Activated T-helper 9 cell treated with anti-CD3 and anti-CD28 coated beads, Interleukin-2, amount 50 U/mL, for 16 hours (primary cell): ENCODE data around the gene DCTD.

Experiments used
- DNase-seq: peaks from one replicate; pipeline ENCODE4 v3.0.0-alpha.2; 2020; ENCODE audit warnings: low read depth

Gene DCTD

GRCh38 chr4:182917182-182918043 lies at the start of gene DCTD:
Gene DCTD, minus strand, starts transcription at chr4:182917386. Its CDS starts 1,818 bp downstream, at chr4:182915568.
- peak; percentile 72 for DNase-seq

GRCh38 chr4:182960746-182961145 lies 43.6 kb upstream of the DCTD start:
- no peak for DNase-seq

GRCh38 chr4:182960228-182960627 lies 43.0 kb upstream of the DCTD start:
- no peak for DNase-seq

GRCh38 chr4:182955411-182955810 lies 38.2 kb upstream of the DCTD start:
- no peak for DNase-seq

GRCh38 chr4:182944484-182945213 lies 27.5 kb upstream of the DCTD start:
- no peak for DNase-seq

- DNase-seq = no peak
These were observed 22.5 kb upstream of the DCTD start for GRCh38 chr4:182939680-182940079.

GRCh38 chr4:182938205-182938645 lies 21.0 kb upstream of the DCTD start:
- peak; percentile 43 for DNase-seq

- DNase-seq = no peak
These were observed 20.4 kb upstream of the DCTD start for GRCh38 chr4:182937268-182938204.

- no peak for DNase-seq
These were observed 15.5 kb upstream of the DCTD start for GRCh38 chr4:182932651-182933050.

GRCh38 chr4:182931691-182932345 lies 14.6 kb upstream of the DCTD start:
- no peak for DNase-seq

GRCh38 chr4:182930889-182931288 lies 13.7 kb upstream of the DCTD start:
- no peak for DNase-seq

- DNase-seq = no peak
These were observed 12.1 kb upstream of the DCTD start for GRCh38 chr4:182929296-182929695.

GRCh38 chr4:182928061-182928460 lies 10.9 kb upstream of the DCTD start:
- DNase-seq = no peak

- DNase-seq = no peak
These were observed 10.3 kb upstream of the DCTD start for GRCh38 chr4:182927505-182927904.

- DNase-seq = no peak
These were observed 8.7 kb upstream of the DCTD start for GRCh38 chr4:182925855-182926254.

GRCh38 chr4:182925298-182925757 lies 8.1 kb upstream of the DCTD start:
- peak; percentile 18 for DNase-seq

GRCh38 chr4:182924497-182924896 lies 7.3 kb upstream of the DCTD start:
- DNase-seq = no peak

GRCh38 chr4:182923796-182924340 lies 6.7 kb upstream of the DCTD start:
- DNase-seq = no peak

GRCh38 chr4:182923366-182923765 lies 6.2 kb upstream of the DCTD start:
- no peak for DNase-seq

- no peak for DNase-seq
These were observed 5.5 kb upstream of the DCTD start for GRCh38 chr4:182922501-182923284.
